ENCODE results near the gene ABL2. TPM values are rescaled to one million over a fixed set of nuclear protein-coding genes. Genes with fewer than 3 reads are reported as not detected.

ABL2 gene
- total RNA-seq, 1 experiment from 2014 or later, result 7.9 TPM

DNA sequence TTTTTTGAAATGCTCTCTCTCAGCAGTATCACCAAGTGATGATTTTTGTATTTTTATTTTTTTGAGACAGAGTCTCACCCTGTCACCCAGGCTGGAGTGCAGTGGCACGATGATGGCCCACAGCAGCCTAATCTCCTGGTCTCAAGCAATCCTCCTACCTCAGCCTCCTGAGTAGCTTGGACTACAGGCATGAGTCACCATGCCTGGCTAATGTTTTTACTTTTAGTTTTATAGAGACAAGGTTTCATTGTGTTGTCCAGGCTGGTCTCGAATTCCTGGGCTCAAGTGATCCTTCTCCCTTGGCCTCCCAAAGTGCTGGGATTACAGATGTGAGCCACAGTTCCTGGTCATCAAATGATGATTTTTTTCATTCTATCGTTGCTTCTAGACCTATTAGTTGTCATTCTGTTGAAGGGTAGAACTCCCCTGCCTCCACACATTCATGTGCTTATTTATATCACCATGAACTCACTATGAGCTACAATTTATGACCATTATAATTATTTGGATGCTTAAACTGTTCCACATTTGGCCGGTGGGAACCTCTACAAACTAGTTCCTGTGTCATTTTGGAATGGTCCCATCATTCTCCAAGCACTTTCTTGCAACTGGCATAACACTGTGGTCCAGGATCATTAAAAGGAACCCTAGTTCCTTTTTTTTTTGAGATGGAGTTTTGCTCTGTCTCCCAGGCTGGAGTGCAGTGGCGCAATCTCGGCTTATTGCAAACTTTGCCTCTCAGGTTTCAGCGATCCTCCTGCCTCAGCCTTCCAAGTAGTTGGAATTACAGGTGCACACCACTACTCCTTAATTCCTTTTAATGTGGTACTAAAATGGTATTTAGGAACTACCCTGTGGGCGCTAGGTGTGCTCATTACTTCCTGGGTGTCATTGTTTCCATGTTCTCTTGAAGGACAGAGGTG is 167.9 kb downstream of the ABL2 start:
- Histone ChIP-seq H3K4me3 (ENCODE audit: insufficient read depth, low read depth, low read length) (no peak overlapping the region), H3K36me3 (replicated peaks; ENCODE audit: control insufficient read depth, insufficient read depth, low read length) (peaks cover 3% of the 10 kb centered on the region), H3K27me3 (ENCODE audit: control insufficient read depth, insufficient read depth, low read length) (no peaks in the 10 kb centered on the region)
- no peak for DNase-seq

DNA sequence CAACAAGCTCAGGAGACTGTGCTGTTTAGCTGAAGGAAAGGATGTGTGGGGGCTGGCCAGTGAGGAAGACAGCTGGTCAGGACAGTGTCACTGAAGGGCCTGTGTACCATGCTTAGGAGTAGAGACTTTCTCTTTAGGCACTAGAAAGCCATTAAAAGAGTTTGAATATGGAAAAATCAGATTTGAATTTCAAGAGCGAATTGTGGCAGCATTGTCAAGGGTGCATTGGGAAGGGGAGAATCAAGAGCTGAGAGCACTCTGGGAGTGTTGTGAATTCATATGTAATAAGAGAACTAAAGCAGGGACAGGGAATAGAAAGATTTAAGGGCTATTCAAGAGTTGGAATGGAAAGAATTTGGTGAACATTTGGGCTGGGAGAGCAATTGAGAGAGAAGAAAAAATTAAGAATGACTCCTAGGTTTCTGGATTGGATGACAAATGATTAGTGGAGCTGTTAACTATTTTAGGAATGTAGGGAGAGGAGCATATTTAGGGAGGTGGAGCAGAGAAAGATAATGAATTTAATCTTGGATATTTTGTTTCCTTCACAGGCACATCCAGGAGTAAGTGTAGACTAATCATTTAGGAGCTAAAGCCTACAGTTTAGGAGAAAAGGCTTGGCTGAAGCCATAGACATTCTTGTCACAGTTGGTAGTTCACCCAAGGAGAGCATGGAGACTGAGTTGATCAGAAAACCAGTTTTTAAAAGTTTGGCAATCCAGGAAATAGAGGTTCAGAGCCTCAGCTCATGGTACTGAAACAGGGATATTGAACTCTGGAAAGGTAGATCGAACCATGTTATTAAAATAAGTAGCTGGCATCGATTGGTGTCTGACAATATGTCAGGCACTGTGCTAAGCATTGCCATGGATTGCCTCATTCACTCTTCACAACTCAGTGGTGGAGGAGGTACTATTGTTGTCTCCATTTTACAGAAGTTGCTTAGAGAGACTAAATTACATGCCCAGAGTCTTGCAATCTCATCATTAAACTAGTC is 170.7 kb downstream of the ABL2 start:
- H3K4me3 ChIP-seq (ENCODE audit: insufficient read depth, low read depth, low read length), result no peak overlapping the region
- no peaks in the 10 kb centered on the region for H3K27me3 ChIP-seq (ENCODE audit: control insufficient read depth, insufficient read depth, low read length)
- DNase-seq, result no peak
- no peaks in the 10 kb centered on the region for H3K36me3 ChIP-seq (replicated peaks; ENCODE audit: control insufficient read depth, insufficient read depth, low read length)

DNA sequence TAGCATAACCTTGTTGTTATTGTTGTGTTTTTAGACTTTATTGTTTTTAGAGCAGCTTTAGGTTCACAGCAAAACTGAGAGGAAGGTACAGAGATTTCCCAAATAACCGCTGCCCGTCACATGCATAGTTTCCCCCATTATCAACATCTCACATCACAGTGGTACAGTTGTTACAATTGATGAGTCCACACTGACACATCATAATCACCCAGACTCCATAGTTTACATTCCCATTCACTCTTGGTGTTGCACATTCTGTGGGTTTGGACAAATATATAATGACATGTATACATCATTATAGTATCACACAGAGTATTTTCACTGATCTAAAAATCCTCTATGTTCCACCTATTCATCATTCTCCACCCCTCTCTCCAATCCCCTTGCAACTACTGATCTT is 173.5 kb downstream of the ABL2 start:
- Histone ChIP-seq H3K4me3 (ENCODE audit: insufficient read depth, low read depth, low read length) (no peak overlapping the region), H3K36me3 (replicated peaks; ENCODE audit: control insufficient read depth, insufficient read depth, low read length) (no peaks in the 10 kb centered on the region), H3K27me3 (ENCODE audit: control insufficient read depth, insufficient read depth, low read length) (no peaks in the 10 kb centered on the region)
- DNase-seq, result no peak

DNA sequence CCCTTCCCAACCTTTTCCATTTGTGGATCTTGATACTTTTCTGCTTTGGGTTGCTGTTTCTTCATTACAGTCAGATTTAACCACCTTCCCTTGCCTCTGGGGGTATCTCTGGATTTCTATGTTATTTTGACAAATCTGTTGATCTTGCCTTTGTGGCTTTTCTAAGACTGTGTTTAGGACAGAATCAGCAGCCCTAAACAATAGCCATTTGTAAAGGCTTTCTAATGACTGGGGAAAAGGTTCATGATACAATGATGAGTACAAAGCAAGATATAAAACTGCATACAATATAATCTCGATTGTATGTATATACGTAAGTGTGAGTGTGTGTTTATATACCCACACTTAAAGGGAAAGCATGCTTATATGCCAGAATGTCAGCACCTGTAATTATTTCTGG is 176.0 kb downstream of the ABL2 start:
- no peaks in the 10 kb centered on the region for H3K36me3 ChIP-seq (replicated peaks; ENCODE audit: control insufficient read depth, insufficient read depth, low read length)
- no peak for DNase-seq

DNA sequence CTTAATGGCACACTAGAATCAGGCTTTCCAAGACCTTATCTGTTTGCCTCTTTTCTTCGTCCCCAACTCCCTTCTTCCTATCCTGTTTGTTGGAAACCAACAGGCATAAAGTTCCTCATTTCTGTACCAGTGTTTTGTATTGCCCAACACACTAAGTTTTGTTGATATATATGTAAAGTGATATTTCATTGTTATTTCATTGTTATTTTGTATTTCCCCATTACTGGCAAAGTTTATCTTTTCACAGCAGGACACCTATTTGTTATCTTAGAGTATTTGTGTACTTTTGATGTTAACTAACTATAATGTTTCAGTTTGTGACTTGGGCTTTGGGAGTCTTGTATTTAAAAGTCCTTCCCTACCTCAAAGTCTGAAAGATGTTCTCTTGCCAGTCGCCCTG is 176.7 kb downstream of the ABL2 start:
- H3K4me3 ChIP-seq (ENCODE audit: insufficient read depth, low read depth, low read length), result no peak overlapping the region
- DNase-seq, result no peak
- H3K27me3 ChIP-seq (ENCODE audit: control insufficient read depth, insufficient read depth, low read length), result no peaks in the 10 kb centered on the region
- no peaks in the 10 kb centered on the region for H3K36me3 ChIP-seq (replicated peaks; ENCODE audit: control insufficient read depth, insufficient read depth, low read length)

More for the DNA sequence above, 176.0 kb downstream of the ABL2 start:
- Histone ChIP-seq H3K27me3 (ENCODE audit: control insufficient read depth, insufficient read depth, low read length) (no peaks in the 10 kb centered on the region), H3K4me3 (ENCODE audit: insufficient read depth, low read depth, low read length) (no peak overlapping the region)

Other genes starting within 250 kb of the ABL2 start
- 34.5 and 43.5 TPM in 2 replicates for gene FAM20B, start 203.8 kb downstream of the ABL2 start, total RNA-seq (2014; rRNA removed; shearing (Covaris generic))
- gene TOR3A, start 147.6 kb downstream of the ABL2 start, total RNA-seq (2014; rRNA removed; shearing (Covaris generic)), result 25.3 and 29.7 TPM in 2 replicates
- 2.7 and 2.8 TPM in 2 replicates for gene SOAT1, start 64.1 kb upstream of the ABL2 start, total RNA-seq (2014; rRNA removed; shearing (Covaris generic))
- gene AXDND1, start 136.3 kb upstream of the ABL2 start, total RNA-seq (2014; rRNA removed; shearing (Covaris generic)), result 0.76 and 0.92 TPM in 2 replicates